Choroid plexus epithelial cell (primary cell): ENCODE measurements around the gene ODF4.
"Not testable (repeated sequence)": the region's sequence is repeated elsewhere in the genome, so short reads cannot be mapped to it uniquely, and the experiment has no call there.

Source experiments
- DNase-seq: peaks from one replicate; pipeline ENCODE4 v3.0.0-alpha.2; 2010; ENCODE audit warnings: low read depth
- H3K4me3 ChIP-seq: 2 replicates; pipeline ENCODE4 v1.5.1; 2011; ENCODE audit warnings: low read depth, mild to moderate bottlenecking, control low read depth, low read length, moderate library complexity
- CTCF ChIP-seq: conservative IDR thresholded peaks from 2 replicates; pipeline ENCODE4 v1.5.1; 2011; ENCODE audit warnings: low read depth, mild to moderate bottlenecking, control low read depth, inconsistent platforms, low read length, moderate library complexity

Gene ODF4

DNA sequence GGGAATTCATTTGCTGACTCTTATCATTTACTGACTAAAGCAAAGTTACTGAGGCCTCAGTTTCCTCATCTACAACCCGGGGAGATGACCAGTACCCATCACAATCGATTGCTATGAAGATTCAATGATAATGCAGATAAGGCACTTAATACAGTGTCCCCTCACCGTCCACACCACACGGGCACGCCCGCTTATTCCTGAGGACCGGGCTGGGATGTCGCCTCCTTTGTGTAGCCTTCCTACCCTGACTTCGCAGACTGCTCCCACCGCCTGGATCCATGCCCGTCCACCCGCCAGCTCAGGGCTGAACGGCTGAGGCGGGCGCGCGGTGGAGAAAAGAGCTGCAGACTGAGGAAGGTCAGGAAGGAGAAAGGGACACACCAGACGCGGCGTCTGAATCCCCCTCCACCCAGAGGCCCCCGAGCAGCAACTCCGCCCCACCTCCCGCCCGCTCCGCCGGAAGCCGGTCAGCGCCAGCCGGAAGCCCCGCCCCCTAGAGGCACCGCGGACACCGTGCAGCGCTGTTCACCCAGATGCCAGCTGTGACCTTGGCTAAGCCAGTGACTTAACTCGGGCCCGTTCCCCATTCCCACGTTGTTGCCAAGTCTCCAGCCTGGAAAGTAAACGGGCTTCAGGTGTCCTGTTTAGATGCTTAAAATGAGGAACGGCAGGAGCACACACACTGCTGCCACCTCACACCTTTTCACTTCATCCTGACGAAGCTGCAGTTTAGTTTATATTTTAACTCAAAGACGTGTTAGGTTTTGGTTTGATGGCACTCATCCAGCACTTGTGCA lies 36.8 kb downstream of the ODF4 start, which contains the start of gene KRABD2:
KRABD2 (minus strand) TSS at position 434 of the 797 bp plus-strand sequence.
- TF ChIP-seq CTCF = peak; percentile 59
- peak; percentile 81 for DNase-seq

GRCh38 chr17:8377422-8377821 lies 37.8 kb downstream of the ODF4 start:
- no peak for TF ChIP-seq CTCF
- no peak for DNase-seq
- H3K4me3 ChIP-seq = no peak overlapping the region

More for the DNA sequence above, 36.8 kb downstream of the ODF4 start, which contains the start of gene KRABD2:
- peak within 1 kb of the TSS; percentile 84 for H3K4me3 ChIP-seq

DNA sequence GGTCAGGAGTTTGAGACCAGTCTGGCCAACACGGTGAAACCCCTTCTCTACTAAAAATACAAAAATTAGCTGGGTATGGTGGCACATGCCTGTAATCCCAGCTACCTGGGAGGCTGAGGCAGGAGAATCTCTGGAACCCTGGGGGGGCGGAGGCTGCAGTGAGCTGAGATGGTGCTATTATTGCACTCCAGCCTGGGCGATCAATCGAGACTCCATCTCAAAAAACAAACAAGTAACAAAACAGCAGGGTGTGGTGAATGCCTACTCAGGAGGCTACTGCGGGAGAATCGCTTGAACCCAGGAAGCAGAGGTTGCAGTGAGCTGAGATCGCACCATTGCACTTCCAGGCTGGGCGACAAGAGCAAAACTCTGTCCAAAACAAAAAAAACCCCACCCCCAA lies 38.5 kb downstream of the ODF4 start:
- not testable (repeated sequence) for DNase-seq, H3K4me3 ChIP-seq

- no peak for DNase-seq
- no peak overlapping the region for H3K4me3 ChIP-seq
- no peak for TF ChIP-seq CTCF
Observed at GRCh38 chr17:8380049-8380448, 40.4 kb downstream of the ODF4 start.

DNA sequence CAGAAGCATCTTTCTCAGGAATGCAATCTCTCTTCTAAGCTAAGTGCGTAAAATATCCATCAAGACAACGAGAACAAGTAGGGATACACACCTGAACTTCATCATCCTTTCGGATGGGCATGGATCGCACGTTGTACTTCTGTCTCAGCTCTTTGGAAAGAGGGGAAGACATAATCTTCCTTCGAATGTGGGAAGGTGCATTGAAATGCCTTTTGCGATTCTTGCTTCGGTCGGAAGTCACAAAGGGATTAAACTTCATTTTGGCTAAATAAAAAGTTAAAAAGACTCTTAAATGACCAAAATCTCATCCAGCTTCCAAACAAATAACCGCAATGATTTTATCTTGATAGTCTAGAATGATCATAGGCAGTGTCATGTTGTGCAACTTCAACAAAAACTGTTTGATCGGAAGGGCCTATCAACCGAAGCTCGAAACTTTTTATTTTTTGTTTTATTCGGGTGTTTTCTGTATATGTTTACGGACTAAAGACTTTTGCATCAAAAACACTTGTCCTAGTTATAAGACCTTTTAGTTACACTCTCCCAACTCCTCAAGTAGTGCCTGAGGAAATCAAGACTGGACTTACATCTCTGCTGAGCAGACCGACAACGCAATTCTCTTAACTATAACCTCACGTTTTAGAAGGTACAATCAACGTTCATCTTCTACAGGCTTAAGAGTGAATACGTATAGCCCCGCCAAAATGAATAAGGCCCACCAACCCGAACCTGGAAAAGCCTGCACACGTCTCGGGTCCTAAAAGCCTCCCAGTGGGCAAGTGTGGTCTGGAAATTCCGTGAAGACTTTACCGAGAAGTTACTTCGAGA lies 42.6 kb downstream of the ODF4 start:
- peak; percentile 25 for DNase-seq
- TF ChIP-seq CTCF = no peak
- peak overlapping the region; percentile 86 for H3K4me3 ChIP-seq

DNA sequence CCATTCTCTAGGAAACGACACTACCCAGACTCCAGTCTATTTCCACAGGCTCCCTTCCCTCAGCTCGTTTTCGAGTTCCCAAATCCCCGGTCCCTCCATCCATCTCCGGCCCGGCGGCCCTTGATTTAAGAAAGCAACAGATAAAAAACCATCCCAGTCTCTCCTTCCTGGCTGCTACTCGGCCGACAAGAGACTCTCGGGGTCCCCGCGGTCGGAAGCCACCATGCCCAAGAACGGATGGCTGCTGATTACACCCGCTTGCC lies 43.2 kb downstream of the ODF4 start:
- no peak for TF ChIP-seq CTCF
- peak overlapping the region; percentile 86 for H3K4me3 ChIP-seq
- no peak for DNase-seq

- H3K4me3 ChIP-seq = peak within 1 kb of the TSS; percentile 86
- TF ChIP-seq CTCF = peak; percentile 87
- DNase-seq = peak; percentile 99
Observed at GRCh38 chr17:8383143-8383822, 43.6 kb downstream of the ODF4 start, which contains the start of gene RPL26. Gene RPL26 (minus strand): TSS chr17:8383193. CDS start chr17:8382310, 883 bp downstream.
